Measurements from ENCODE around the gene HS6ST3. TPM values are rescaled to one million over a fixed set of nuclear protein-coding genes. Genes with fewer than 3 reads are reported as not detected.

HS6ST3 gene
- total and polyA plus RNA-seq, 5 donors from 2014 or later, result not detected

DNA sequence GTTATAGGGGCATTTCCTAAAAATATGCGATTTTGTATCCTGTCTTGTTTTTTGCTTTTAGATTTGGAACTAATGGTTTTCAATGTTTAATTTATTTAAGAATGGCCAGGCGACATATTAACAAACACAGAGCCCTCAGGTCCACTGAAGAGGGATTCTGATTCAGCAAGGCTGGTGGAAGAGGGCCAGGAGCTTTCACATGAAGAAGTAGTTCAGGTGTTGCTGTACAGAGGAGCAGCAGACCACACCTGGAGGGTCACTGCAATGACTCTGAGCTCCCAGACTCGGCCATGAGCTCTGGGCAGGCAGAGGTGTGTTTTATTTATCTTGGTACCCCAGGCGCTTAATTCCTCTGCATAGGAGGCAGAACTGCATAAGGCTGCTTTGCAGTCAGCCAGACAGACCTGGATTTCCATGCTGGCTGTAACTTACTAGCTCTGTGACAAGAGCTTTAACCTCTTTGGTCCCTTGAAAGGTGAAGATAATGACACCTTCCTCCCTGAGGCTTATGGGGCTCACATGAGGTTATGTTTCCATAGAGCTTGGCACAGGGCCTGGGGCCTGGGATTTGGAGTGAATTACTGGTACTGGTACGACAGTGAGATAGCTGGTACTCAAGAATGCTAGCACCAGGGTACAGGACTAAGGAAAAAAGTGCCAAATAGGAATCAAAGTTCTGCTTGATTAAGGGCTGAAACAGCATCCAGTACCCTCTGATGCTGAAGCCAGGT, 719.6 kb downstream of the HS6ST3 start:
- Histone ChIP-seq H3K4me1 (ENCODE audit: control insufficient read depth, insufficient read depth, low read length, poor library complexity, severe bottlenecking) (no peaks in the 10 kb centered on the region), H3K36me3 (ENCODE audit: control insufficient read depth, insufficient read depth, low read length) (no peaks in the 10 kb centered on the region), H3K27me3 (ENCODE audit: control insufficient read depth, insufficient read depth, low read length) (no peaks in the 10 kb centered on the region), H3K27ac (ENCODE audit: insufficient read depth, low read length, poor library complexity, severe bottlenecking) (no peak overlapping the region), H3K4me3 (ENCODE audit: low read depth, low read length) (no peak overlapping the region), H3K9me3 (ENCODE audit: control insufficient read depth in 2 of 2, low read length in 2 of 2) (no peaks in the 10 kb centered on the region)
- Mint-ChIP-seq H3K4me1 (no peaks in the 10 kb centered on the region), H3K36me3 (no peaks in the 10 kb centered on the region), H3K27ac (no peak overlapping the region), H3K27me3 (no peaks in the 10 kb centered on the region), H3K4me3 (no peak overlapping the region), H3K9me3 (peaks cover 0 to 10% (median 4%) of the 10 kb centered on the region in 7 donors)
- ATAC-seq (ENCODE audit: low read depth in 2 of 2) (no peak), DNase-seq (no peak)

DNA sequence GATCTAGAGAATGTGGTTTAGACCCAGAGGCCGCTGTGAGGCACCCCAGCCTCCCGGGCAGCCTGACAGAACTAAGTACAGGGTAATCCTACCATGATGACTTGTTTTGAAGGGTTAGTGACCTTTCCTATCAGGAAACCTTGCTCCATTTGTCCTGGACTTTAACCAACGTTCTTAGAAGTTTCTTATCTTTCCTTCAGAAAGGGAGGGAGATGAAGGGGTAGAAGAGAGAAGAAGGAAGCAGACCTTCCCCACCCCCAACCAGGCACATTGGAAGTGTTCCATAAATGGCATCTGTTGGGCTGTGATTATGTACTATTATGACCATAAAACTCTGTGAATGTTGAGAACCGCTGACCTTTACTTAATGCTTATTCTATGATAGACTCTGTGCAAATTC, 720.2 kb downstream of the HS6ST3 start:
- no peak for ATAC-seq (ENCODE audit: low read depth in 2 of 2)
- H3K27ac ChIP-seq (ENCODE audit: insufficient read depth, low read length, poor library complexity, severe bottlenecking), result no peak overlapping the region
- H3K4me1 Mint-ChIP-seq, result no peaks in the 10 kb centered on the region
- no peaks in the 10 kb centered on the region for H3K36me3 Mint-ChIP-seq
- no peak overlapping the region for H3K27ac Mint-ChIP-seq
- no peaks in the 10 kb centered on the region for H3K36me3 ChIP-seq (ENCODE audit: control insufficient read depth, insufficient read depth, low read length)
- no peak overlapping the region for H3K4me3 Mint-ChIP-seq
- no peak overlapping the region for H3K4me3 ChIP-seq (ENCODE audit: low read depth, low read length)
- H3K27me3 Mint-ChIP-seq, result no peaks in the 10 kb centered on the region
- peaks cover 0 to 15% (median 4%) of the 10 kb centered on the region in 7 donors for H3K9me3 Mint-ChIP-seq
- H3K4me1 ChIP-seq (ENCODE audit: control insufficient read depth, insufficient read depth, low read length, poor library complexity, severe bottlenecking), result no peaks in the 10 kb centered on the region
- no peak for DNase-seq
- no peaks in the 10 kb centered on the region for H3K27me3 ChIP-seq (ENCODE audit: control insufficient read depth, insufficient read depth, low read length)
- no peaks in the 10 kb centered on the region for H3K9me3 ChIP-seq (ENCODE audit: control insufficient read depth in 2 of 2, low read length in 2 of 2)

DNA sequence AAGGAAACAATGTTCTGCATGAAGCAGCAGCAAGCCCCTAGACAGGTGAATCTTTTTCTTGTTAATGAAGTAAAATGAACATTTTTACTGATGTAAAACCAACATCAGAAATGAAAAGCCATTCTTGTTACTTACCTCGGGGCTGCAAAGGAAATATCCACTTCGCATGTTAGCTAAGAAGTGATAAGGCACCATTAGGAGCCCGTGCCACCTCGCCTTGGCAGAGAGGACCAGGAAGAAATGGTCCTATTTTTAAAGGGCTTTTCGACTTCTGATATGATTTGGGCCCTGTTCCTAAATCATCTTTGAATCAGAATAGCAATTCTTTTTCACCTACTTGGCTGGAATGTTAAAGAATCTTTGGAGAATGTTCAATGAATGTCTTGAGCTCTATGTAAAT, 721.1 kb downstream of the HS6ST3 start:
- no peak overlapping the region for H3K4me3 Mint-ChIP-seq
- no peaks in the 10 kb centered on the region for H3K9me3 ChIP-seq (ENCODE audit: control insufficient read depth in 2 of 2, low read length in 2 of 2)
- no peaks in the 10 kb centered on the region for H3K36me3 ChIP-seq (ENCODE audit: control insufficient read depth, insufficient read depth, low read length)
- H3K27ac Mint-ChIP-seq, result no peak overlapping the region
- no peak for ATAC-seq (ENCODE audit: low read depth in 2 of 2)
- H3K4me1 ChIP-seq (ENCODE audit: control insufficient read depth, insufficient read depth, low read length, poor library complexity, severe bottlenecking), result no peaks in the 10 kb centered on the region
- H3K36me3 Mint-ChIP-seq, result no peaks in the 10 kb centered on the region
- H3K27me3 Mint-ChIP-seq, result no peaks in the 10 kb centered on the region
- peaks cover 0 to 15% (median 2%) of the 10 kb centered on the region in 7 donors for H3K9me3 Mint-ChIP-seq
- no peak for DNase-seq
- no peaks in the 10 kb centered on the region for H3K4me1 Mint-ChIP-seq
- H3K27ac ChIP-seq (ENCODE audit: insufficient read depth, low read length, poor library complexity, severe bottlenecking), result no peak overlapping the region
- H3K4me3 ChIP-seq (ENCODE audit: low read depth, low read length), result no peak overlapping the region
- H3K27me3 ChIP-seq (ENCODE audit: control insufficient read depth, insufficient read depth, low read length), result no peaks in the 10 kb centered on the region

DNA sequence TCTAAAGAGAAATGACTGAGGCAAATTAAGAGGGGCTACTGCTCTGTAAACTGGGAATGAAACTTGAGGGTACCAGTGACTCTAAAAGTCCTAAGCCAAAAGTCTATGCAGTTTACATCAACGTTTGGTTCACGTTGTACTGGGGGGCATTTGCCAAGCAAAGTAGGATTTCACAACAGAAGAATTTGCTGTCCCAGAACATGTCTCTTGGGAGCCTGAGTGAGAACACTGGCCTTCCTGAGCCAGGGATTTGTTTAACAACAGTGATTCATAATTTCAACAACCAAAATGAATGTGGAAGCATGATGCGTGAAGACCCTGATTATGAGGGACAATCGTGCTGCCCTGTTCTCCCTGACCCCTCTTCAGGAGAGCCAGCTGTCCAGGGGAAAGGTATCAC, 726.4 kb downstream of the HS6ST3 start:
- DNase-seq (no peak), ATAC-seq (ENCODE audit: low read depth in 2 of 2) (no peak)
- Histone ChIP-seq H3K9me3 (ENCODE audit: control insufficient read depth in 2 of 2, low read length in 2 of 2) (no peaks in the 10 kb centered on the region), H3K27ac (ENCODE audit: insufficient read depth, low read length, poor library complexity, severe bottlenecking) (no peak overlapping the region), H3K4me3 (ENCODE audit: low read depth, low read length) (no peak overlapping the region), H3K36me3 (ENCODE audit: control insufficient read depth, insufficient read depth, low read length) (no peaks in the 10 kb centered on the region), H3K27me3 (ENCODE audit: control insufficient read depth, insufficient read depth, low read length) (no peaks in the 10 kb centered on the region), H3K4me1 (ENCODE audit: control insufficient read depth, insufficient read depth, low read length, poor library complexity, severe bottlenecking) (no peaks in the 10 kb centered on the region)
- Mint-ChIP-seq H3K27me3 (no peaks in the 10 kb centered on the region), H3K4me1 (no peaks in the 10 kb centered on the region), H3K27ac (no peak overlapping the region), H3K9me3 (peaks cover 0 to 15% (median 1%) of the 10 kb centered on the region in 7 donors), H3K4me3 (no peak overlapping the region), H3K36me3 (no peaks in the 10 kb centered on the region)

DNA sequence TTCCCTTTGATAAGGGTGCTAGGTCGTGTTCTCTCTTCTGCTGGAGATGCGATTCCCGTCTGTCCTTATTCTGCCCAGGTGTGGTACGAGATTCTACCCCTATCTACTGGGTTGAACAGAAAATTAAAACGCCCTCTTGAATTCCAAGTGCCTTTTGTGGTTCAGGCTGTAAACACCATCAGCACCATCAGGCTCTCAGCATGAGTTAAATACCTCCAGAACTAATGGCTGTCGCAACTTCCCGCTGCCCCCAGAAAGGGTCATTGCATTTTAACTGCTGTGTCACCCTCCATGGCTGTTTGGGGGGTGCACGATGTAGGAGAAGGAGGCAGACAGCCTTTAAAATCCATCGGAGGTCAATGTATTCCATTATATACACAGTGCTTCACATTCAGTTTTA, 727.0 kb downstream of the HS6ST3 start:
- ATAC-seq (ENCODE audit: low read depth in 2 of 2) (no peak), DNase-seq (no peak)
- Histone ChIP-seq H3K4me3 (ENCODE audit: low read depth, low read length) (no peak overlapping the region), H3K27ac (ENCODE audit: insufficient read depth, low read length, poor library complexity, severe bottlenecking) (no peak overlapping the region), H3K36me3 (ENCODE audit: control insufficient read depth, insufficient read depth, low read length) (no peaks in the 10 kb centered on the region), H3K9me3 (ENCODE audit: control insufficient read depth in 2 of 2, low read length in 2 of 2) (no peaks in the 10 kb centered on the region), H3K27me3 (ENCODE audit: control insufficient read depth, insufficient read depth, low read length) (no peaks in the 10 kb centered on the region), H3K4me1 (ENCODE audit: control insufficient read depth, insufficient read depth, low read length, poor library complexity, severe bottlenecking) (no peaks in the 10 kb centered on the region)
- Mint-ChIP-seq H3K36me3 (no peaks in the 10 kb centered on the region), H3K27me3 (no peaks in the 10 kb centered on the region), H3K4me1 (no peaks in the 10 kb centered on the region), H3K9me3 (peaks cover 0 to 15% (median 1%) of the 10 kb centered on the region in 7 donors), H3K27ac (no peak overlapping the region), H3K4me3 (no peak overlapping the region)

DNA sequence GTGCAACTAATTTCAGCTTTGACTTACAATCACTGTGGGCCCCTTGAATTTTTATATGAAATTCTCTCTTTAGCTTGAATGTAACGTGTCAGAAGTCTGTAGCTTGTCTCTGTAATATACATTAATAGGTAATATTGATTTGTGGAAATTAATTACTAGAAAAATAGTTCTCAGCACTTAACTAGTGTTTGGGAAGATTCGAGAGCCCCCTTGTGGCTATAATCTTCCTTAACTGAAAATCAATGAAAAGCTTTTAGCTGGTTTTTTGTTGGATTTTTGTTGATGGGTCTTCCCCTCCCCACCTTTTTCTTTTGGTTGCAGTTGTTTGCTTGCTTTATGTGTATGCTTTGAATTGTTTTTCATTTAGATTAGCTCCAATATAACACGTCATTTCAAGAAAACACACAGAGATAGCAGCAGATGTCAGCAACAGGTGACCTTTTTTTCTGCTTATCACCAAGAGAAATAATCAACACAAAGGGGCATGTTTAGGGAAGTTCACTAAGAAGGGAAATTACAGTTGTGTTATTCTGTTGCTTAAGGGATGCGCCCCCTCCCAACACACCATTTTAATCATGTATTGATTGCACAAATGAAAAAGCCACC, 727.5 kb downstream of the HS6ST3 start:
- H3K27me3 Mint-ChIP-seq, result no peaks in the 10 kb centered on the region
- H3K4me1 Mint-ChIP-seq, result no peaks in the 10 kb centered on the region
- no peak for DNase-seq
- Histone ChIP-seq H3K27me3 (ENCODE audit: control insufficient read depth, insufficient read depth, low read length) (no peaks in the 10 kb centered on the region), H3K9me3 (ENCODE audit: control insufficient read depth in 2 of 2, low read length in 2 of 2) (no peaks in the 10 kb centered on the region), H3K36me3 (ENCODE audit: control insufficient read depth, insufficient read depth, low read length) (no peaks in the 10 kb centered on the region), H3K4me3 (ENCODE audit: low read depth, low read length) (no peak overlapping the region), H3K27ac (ENCODE audit: insufficient read depth, low read length, poor library complexity, severe bottlenecking) (no peak overlapping the region), H3K4me1 (ENCODE audit: control insufficient read depth, insufficient read depth, low read length, poor library complexity, severe bottlenecking) (no peaks in the 10 kb centered on the region)
- H3K27ac Mint-ChIP-seq, result peak overlapping the region in 1 of 3 donors; percentile 6
- ATAC-seq (ENCODE audit: low read depth in 2 of 2), result no peak
- no peaks in the 10 kb centered on the region for H3K36me3 Mint-ChIP-seq
- no peak overlapping the region for H3K4me3 Mint-ChIP-seq
- H3K9me3 Mint-ChIP-seq, result peaks cover 0 to 15% (median 1%) of the 10 kb centered on the region in 7 donors

DNA sequence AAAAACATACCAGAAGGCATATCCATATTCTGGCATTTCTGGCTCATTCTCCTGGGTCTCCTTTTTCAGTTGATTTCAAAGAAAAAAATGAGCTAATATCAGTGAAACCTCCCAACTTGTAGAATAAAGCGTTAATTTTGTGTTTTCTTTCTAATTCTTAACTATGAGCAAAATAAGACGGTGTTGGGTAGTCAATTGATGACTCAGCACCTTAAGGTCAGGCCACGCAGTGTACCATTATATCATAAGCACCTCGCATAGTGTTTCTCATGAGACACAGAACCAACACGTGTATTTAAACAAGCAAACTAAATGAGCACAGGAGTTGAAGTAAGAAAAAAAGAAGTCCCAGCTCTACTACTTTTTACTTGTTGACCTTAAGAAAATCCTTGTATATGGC, 729.5 kb downstream of the HS6ST3 start:
- H3K27me3 Mint-ChIP-seq, result no peaks in the 10 kb centered on the region
- H3K9me3 Mint-ChIP-seq, result peaks cover 0 to 10% (median 0%) of the 10 kb centered on the region in 7 donors
- H3K36me3 ChIP-seq (ENCODE audit: control insufficient read depth, insufficient read depth, low read length), result no peaks in the 10 kb centered on the region
- no peak overlapping the region for H3K27ac ChIP-seq (ENCODE audit: insufficient read depth, low read length, poor library complexity, severe bottlenecking)
- H3K27ac Mint-ChIP-seq, result no peak overlapping the region
- DNase-seq (no peak), ATAC-seq (ENCODE audit: low read depth in 2 of 2) (no peak)
- no peak overlapping the region for H3K4me3 ChIP-seq (ENCODE audit: low read depth, low read length)
- no peaks in the 10 kb centered on the region for H3K36me3 Mint-ChIP-seq
- no peaks in the 10 kb centered on the region for H3K4me1 ChIP-seq (ENCODE audit: control insufficient read depth, insufficient read depth, low read length, poor library complexity, severe bottlenecking)
- H3K4me3 Mint-ChIP-seq, result no peak overlapping the region
- H3K4me1 Mint-ChIP-seq, result no peaks in the 10 kb centered on the region
- H3K9me3 ChIP-seq (ENCODE audit: control insufficient read depth in 2 of 2, low read length in 2 of 2), result no peaks in the 10 kb centered on the region
- no peaks in the 10 kb centered on the region for H3K27me3 ChIP-seq (ENCODE audit: control insufficient read depth, insufficient read depth, low read length)

DNA sequence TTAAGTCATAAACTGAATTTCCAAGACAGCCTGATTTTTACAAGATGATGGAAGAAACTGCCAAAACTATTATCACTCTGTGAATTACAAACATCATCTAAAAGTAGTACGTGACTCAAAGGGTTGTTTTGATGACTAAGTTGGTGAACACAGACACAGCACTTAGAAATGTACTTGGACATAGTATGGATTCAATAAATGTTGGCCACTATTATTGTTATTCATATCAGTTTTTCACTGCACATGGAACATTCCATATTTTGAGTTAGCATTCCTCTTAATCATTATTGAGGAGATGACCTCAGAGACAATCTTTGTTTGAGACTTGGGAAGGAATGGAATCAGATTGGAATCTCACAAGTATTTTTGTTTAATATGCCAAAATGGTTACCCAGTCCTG, 731.5 kb downstream of the HS6ST3 start:
- H3K27me3 ChIP-seq (ENCODE audit: control insufficient read depth, insufficient read depth, low read length), result no peaks in the 10 kb centered on the region
- no peaks in the 10 kb centered on the region for H3K36me3 Mint-ChIP-seq
- H3K4me1 ChIP-seq (ENCODE audit: control insufficient read depth, insufficient read depth, low read length, poor library complexity, severe bottlenecking), result no peaks in the 10 kb centered on the region
- ATAC-seq (ENCODE audit: low read depth in 2 of 2) (no peak), DNase-seq (no peak)
- H3K27me3 Mint-ChIP-seq, result no peaks in the 10 kb centered on the region
- H3K36me3 ChIP-seq (ENCODE audit: control insufficient read depth, insufficient read depth, low read length), result no peaks in the 10 kb centered on the region
- no peak overlapping the region for H3K4me3 ChIP-seq (ENCODE audit: low read depth, low read length)
- no peak overlapping the region for H3K4me3 Mint-ChIP-seq
- no peaks in the 10 kb centered on the region for H3K4me1 Mint-ChIP-seq
- H3K9me3 ChIP-seq (ENCODE audit: control insufficient read depth in 2 of 2, low read length in 2 of 2), result no peaks in the 10 kb centered on the region
- H3K27ac Mint-ChIP-seq, result no peak overlapping the region
- H3K27ac ChIP-seq (ENCODE audit: insufficient read depth, low read length, poor library complexity, severe bottlenecking), result no peak overlapping the region
- no peaks in the 10 kb centered on the region for H3K9me3 Mint-ChIP-seq
